HG03565 (cell line): ENCODE data around the gene EEFSEC.

Experiments used
- ATAC-seq: cut with Tn5 transposase; IDR thresholded peaks from one replicate; pipeline ENCODE4 v1.9.1; 2021; ENCODE audit warnings: mild to moderate bottlenecking, moderate library complexity; ENCODE audit not compliant: unreplicated experiment

The EEFSEC gene

DNA sequence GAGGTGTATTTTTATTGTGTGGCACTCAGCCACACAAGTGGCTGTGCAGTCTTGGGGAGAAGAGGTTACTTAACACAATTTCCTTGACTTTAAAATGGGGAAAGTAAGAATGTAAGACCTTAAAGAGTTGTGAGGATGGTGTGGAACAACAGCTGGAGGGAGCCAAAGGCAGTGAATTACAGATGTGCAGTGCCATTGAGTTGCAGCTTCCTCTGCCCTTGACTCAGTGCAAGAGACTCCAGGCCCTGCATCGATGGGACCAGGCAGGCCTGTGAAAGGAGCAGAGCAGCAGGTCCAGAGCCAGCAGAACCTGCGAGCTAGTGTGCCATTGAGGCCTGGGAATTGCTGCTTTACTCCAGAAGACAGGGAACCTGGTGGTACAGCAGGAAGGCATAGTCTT, 27.2 kb downstream of the EEFSEC start:
- ATAC-seq, result no peak

DNA sequence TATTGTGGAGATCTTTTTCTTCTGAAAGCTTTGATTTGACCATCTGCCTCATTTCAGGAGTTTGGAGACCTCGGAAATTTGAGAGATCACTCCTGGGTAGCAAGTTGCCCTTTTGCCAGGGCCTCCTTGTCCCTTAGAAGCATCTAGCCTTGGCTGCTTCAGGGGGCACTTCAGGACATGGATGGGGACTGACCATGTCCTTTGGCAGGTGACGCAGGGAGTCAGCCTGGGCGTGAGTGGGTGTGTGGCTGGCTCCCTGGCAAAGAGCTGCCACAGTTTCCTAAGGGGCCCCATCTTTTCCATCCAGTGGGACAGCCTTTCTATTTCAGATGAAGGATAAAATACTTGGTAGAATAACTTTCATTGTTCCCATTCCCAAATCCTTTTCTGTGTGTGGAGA, 27.6 kb downstream of the EEFSEC start:
- ATAC-seq, result no peak

DNA sequence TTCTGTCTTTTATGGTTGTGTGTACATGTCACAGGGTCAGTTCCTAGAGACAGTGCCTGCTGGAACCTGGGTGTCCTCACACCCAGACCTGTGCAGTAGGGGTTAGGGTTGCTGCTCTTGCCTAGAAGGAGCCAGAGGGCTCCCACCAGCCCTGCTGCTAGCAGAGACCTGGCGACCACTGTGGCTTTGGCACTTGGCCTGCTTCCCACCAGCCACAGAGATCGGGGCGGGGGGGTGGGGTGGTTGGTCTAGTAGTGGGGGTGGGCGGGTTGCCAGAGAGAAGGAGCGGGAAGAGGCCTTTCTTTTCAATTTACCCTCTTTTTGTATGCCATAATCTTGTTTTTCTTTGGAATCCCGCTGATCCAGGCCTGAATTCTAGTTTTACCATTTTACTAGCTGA, 29.4 kb downstream of the EEFSEC start:
- no peak for ATAC-seq

DNA sequence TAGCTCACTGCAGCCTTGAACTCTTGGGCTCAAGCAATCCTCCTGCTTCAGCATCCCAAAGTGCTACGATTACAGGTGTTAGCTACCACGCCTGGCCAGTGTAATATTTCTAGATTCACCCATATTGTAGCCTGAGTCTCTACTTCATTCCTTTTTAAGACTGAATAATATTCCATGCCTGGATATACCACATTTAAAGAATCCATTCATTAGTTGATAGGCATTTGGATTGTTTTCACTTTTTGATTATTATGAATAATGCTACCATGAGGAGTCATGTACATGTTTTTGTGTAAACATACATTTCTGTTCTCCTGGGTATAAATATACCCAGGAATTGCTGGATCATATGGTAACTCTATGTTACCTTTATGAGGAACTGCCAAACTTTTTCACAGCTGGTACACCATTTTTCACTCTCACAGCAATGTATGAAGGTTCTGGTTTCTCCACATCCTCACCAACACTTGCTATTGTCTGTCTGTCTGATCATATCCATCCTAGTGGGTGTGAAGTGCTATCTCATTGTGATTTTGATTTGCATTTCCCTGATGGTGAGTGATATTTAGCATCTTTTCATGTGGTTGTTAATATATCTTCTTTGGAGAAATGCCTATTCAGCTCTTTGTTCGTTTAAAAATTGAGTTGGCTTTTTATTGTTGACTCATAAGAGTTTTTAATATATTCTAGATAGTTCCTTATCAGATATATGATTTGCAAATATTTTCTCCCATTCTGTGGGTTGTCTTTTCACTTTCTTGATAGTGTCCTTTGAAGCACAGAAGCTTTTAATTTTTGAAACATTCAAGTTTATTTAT, 32.6 kb downstream of the EEFSEC start:
- ATAC-seq, result no peak

DNA sequence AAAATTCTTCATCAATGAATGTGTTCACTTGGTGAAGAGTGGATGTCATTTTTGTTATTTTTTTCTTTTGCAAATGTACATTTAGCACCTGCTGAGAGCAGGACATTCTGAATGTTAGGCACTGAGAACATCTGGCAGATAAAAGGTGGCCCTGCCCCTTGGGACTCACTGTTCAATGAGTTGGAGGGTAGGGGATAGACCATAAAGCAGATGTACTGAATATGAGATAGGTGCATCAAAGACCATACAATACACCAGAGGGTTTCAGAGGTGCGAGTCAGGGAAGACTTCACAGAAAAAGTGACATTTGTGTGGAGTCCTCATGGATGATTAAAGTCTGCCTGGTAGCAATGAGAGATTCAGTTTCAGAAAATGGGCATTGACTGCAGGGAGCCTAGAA, 34.2 kb downstream of the EEFSEC start:
- ATAC-seq, result no peak

DNA sequence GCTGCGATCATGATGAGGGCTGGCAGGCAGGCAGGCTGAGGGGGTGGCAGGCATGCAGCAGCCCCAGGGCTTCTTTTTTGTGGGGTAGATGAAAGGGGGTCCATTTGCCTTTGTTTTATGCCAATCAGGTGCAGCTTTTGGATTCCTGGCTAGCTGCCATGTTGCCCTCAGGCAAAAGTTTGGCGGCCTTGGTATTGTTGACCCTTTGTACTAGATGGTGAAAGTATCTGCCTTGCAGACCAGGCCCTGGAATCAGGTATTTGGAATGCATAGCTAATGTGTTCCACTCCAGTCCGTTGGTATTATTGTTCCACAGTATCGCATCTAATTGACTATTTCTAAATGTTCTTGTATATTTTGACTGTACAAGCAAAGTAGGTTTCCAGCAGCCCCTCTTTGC, 35.0 kb downstream of the EEFSEC start:
- no peak for ATAC-seq

DNA sequence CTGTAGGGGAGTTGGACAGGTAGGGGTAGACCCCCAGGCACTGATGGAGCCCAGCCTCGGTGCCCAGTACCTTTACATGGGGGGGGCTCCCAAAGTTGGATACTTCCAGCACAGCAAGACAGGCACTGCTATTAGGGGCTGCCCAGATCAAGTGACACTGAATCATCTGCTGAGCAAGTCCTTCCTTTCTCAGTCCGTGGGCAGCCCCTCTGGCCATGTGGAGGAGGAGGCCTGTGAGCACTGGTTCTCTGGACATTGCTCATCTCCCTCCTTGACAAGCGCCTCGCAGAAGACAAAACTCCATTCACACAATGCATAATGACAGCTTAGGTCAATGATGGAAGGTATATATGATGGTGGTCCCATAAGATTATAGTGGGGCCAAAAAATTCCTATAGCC, 35.7 kb downstream of the EEFSEC start:
- ATAC-seq, result no peak

DNA sequence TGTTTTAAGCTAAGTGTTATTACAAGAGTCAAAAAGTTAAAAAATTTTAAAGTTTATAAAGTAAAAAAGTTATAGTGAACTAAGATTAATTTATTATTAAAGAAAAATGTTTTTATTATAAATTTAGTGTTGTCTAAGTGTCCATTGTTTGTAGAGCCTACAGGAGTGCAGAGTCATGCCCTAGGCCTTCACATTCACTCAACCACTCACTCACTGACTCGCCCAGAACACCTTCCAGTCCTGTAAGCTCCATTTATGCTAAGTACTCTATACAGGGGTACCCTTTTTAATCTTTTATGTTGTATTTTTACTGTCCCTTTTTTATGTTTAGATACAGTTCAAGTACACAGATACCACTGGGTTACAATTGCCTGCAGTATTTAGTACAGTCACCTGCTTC, 37.2 kb downstream of the EEFSEC start:
- ATAC-seq, result no peak

DNA sequence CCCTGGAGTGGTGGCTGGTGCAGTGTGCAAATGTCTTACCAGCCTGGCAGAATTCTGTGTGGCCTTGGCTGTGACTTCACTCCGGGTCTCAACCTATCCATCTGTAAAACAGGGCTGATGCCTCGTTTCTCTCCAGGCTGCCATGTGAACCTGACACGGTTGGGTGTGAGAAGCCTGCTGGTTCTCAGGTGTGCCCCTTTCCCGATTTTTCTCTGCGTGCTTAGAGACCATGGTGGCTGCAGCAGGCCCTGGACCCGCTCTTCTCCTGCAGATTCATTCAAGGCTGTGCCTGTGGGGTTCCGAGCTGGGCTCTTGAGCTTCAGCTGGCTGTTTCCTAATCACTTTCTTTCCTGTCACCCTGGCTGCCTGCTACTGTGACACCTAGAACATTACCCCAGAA, 38.9 kb downstream of the EEFSEC start:
- ATAC-seq, result no peak

DNA sequence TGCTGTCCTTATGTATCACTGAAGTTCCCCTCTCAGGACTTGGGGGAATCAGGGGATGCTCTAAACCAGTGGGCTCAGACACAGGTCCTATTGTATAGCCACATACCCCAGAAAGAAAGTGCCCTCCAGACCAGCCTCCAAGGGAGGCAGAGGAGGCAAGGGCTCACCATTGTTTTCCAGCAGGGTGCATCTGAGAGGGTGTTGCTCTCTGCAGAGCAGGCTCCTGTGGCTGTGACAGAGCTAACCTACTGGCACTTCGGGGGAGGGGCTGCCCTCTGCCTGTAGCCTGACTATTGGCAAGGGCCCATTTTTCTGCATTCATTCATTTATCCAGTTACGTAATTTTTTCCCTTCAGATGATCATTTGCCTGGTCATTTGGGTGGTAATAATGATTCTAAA, 39.9 kb downstream of the EEFSEC start:
- ATAC-seq, result no peak

DNA sequence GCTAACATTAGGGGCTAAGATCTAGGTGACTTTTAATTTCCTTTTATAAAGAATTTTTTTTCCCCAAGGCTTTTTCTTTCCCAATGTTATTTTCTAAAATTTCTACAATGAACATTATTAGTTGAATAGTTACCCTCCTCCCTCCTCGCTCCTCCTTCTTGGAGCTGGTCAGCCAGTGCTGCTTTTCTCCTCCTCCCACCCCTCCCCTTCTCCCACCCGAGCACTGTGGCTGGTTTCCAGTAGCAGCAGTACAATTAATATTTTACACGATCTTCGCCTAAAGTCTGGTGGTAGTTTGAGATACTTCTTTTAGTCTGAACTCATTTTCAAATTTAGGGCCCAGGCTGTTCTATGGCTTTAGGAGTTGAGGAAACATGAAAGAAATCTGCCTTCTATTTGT, 41.6 kb downstream of the EEFSEC start:
- no peak for ATAC-seq

DNA sequence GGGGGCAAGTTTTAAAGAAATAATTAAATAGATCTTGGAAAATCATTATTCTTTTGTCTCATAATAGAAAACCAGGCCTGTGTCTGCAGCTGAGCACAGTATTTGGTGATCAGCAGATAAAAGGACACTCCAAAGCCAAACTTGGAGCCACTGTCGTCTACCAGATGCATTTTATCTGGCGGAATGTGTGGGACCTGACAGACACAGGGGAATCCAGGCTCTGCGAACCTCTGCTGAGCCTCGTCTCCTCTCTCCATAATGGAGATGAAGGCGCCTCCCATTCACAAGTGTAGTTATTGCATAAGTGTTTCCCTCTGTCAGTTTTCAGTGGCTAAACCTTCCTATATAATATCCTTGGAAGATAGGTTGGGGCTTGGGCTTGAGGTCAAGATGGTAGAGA, 42.1 kb downstream of the EEFSEC start:
- ATAC-seq, result no peak

DNA sequence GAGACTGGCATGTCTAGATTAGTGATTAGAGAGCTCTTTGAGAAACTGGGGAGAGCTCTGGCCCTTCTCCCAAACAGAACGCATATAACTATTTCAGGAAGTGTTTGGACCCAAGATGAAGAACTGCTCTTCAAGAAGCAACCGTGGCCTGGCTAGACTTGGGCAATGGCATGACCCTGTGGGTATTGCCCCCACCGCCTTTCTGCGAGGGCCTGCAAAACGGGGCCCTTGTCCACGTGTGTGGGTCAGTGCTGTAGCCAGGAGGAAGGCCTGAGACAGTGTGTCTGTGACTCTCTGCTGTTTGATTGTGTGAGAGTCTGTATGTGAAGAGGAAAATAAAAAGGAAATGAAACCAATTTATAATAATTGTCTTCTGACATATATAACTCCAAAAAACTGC, 42.5 kb downstream of the EEFSEC start:
- no peak for ATAC-seq

DNA sequence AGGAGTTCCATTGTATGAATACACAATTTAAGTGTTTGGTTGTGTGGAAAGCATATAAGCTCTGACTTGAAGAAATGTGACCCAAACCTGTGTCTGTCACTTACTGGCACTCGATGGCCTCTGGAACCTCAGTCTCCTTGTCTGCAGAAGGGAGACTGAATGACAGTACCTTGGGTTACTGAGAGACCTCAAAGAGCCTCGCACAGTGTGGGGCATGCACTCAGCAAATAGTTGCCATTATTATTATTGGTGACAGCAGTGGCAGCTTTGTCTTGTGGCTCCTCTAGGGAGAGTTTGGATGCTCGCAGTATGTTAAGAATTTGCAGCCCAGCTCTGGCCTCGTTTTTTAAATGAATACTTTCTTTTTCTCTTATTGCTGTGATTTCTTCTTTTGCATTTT, 43.4 kb downstream of the EEFSEC start:
- no peak for ATAC-seq

DNA sequence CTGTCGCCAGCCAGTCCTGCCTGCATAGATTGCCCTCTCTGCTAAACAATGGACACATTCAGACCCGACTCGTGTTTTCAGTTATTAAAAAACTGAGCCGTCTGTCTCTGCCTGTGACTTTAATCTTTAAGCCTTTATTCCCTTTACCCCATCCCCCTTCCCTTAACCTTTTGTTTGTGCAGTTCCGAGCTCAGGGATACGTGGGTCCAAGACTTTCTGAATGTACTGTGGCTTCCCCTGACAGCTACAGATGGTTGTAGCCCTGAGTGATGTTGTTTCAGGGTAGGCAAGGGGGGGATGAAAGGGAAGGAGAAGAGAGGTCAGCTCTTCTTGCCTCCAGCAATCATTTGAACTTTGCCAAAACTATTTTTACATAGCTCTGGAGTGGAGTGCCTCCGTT, 44.6 kb downstream of the EEFSEC start:
- no peak for ATAC-seq

DNA sequence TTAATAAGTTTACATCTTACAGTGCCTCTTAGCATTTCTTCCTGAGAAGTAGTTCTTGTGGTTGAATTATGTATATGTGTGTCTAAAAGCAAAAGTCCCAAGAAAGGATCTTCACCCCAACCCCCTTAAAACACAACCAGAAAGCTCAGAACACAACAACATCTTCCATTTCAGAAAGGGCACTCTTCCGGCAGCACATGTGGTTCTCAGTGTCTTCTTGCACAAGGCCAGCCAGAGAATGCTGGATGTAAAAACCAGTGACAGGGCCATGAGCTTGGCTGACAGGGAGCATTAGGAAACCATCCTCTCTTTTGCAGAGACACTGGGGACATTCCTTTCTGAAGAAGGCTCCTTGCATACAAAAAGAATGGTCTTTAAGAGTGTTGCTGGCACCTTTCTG, 45.0 kb downstream of the EEFSEC start:
- ATAC-seq, result no peak

DNA sequence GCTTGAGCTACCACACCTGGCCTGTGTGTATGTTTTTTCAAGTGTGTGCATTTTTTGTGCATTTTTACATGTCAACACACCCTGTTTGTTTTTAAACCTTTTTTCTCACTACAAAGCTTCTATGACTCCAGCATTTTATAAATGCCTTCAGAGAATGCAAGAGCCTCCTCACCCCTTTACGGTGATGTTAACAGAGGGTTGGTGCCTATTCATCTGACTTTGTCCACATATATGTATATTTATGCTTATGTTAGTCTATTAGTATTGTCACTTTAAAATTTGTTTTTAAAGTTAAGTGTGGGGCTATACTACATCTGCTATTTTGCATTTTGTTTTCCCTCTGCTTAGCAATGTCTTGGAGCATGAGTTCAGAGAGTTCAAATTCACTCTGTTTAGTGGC, 45.8 kb downstream of the EEFSEC start:
- no peak for ATAC-seq

DNA sequence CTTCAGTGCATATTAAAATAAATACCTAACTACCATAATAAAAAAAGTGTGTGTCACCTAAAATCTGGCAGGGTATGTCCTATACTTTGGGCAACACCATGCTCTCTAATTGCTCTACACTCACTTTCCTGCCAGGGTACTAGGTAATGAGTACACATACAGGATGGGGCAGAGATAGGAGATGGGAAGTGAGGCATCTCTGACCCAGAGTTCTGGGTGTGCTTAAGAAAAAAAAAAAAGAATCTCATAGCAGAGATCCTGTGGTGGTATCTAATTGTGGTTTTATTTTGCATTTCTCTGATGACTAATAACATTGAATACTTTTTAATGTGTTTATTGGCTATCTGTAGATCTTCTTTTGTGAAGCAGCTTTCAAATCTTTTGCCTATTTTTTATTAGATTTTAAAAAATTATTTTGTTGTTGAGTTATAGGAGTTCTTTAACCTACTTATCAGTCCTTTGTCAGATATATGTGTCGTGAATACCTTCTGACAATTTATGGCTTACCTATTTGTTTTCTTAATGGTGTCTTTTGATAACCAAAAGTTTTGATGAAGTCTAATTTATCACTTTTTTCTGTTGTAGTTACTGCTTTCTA, 48.0 kb downstream of the EEFSEC start:
- no peak for ATAC-seq

DNA sequence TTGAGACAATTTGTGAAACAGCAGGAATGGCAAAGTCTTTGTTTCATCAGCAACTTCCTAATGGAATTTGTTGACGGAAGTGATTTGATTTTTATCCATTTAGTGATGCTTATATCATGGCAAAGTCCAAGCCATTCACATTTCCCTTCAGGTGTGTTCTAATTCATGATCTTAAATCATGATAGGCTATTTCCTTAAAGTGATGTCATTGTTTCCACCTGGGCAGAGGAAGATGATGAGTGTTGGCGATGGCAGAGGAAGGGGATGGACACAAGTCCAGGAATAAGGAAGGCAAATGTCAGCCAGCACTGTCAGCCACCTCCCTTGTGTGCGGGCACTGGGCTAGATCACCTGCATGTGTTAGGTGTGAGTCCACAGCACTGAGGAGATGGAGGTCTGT, 49.9 kb downstream of the EEFSEC start:
- ATAC-seq, result no peak

DNA sequence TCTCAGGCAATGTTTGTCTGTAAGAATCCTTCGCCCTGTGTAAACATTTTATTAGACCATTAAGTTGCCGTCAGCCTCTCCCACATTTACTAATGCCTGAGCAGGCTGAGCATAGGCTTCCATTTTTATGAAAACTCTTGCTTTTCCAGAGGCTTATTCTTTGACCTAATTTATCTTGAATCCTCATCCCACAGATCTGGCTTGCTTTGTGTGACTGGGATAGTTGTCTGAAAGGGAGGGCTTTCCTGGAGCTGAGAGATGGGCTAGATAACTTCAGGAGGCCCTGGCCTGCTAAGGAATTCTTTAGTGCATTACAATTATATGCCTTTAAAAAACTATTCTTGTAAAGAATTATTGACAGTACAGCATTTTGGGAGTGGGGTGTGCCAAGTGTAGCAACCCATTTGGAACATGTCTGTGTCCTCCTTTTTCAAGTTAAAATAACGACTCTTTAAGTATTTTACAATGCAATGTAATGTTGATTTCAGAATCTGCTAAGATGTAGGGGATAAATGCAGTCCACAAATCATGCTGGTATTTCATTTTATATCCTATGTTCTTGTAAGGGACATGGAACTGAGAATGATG, 52.4 kb downstream of the EEFSEC start:
- no peak for ATAC-seq

DNA sequence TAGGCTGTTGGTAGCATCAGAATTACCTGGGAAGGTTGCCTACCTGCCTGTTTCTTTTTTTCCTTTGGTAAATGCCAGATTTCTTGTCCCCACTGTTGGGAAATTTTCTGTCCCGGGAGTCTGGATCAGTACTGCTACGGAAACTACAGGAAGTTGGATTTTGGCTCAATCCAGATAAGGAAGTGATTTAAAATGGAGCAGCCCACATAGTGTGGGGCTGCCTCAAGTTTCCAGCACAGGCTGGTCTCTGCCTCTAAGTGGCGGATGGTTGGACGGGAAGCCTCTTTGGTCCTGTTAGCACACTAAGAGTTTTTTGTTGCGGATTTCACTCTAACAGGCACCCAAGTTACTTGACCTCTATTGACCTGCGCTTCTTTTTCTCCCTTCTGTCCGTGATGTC, 54.7 kb downstream of the EEFSEC start:
- ATAC-seq, result no peak

DNA sequence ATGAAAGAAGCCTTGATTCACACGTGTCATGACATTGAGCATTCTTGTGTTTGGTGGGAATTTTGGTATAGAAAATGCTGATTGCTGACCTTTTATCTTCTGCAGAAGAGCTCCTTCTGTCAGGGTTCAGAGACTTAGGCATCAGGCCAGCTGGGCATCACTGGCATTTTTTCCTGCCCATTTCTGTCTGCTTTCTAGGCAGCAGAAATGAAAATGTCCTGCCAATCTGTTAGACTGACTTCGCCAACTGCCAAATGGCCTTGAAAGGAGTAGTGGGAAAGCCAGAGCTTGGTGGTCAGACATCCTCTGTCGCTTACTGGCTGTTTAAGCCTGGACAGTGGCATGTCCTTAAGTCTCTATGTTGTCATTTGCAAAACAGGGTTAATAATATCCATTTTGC, 57.4 kb downstream of the EEFSEC start:
- ATAC-seq, result no peak

DNA sequence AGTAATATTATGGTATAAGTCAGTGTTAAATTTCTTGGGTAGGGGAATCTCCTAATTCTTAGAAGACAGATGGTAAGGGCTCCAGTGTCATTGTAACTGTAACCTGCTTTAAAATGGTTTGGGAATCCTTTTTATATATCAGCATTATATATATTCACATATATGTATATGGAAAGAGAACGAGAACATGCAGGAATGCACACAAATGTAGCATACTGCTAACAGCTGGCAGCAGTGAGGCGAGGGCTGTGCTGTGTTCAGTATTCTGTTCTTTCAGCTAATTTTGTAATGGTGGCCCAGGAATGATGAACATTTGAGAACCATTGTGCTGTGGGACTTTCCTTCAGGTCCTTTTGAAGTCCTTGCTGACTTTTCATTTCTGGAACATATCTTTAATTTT, 60.8 kb downstream of the EEFSEC start:
- ATAC-seq, result no peak
